GM12801 (cell line): Measurements from ENCODE around the gene TSTD2.

Experiments used
- TF ChIP-seq, protein P1 (sequence below): IDR thresholded peaks from one replicate; pipeline ENCODE4 v1.5.1; 2011; ENCODE audit warnings: control low read depth; ENCODE audit not compliant: insufficient read length; ENCODE audit errors: extremely low read depth

The TSTD2 gene

DNA sequence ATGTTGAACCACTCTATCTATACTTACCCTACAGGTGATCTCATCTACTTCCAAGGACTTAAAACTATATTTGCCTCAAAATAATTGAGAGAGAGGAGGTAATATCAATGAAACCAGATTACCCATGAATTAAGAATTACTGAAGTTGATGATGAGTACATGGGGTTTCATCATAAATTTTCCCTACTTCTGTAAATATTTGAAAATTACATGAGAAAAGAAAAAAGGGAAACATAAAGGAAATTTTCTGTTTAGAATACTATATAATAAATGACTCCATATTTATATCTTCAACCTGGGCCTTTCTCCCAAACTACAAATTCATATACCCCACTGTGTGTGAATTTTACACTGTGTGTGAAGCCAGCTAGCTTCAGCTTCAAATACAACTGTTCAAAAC, 2.6 kb downstream of the TSTD2 start:
- TF ChIP-seq, protein P1, sequence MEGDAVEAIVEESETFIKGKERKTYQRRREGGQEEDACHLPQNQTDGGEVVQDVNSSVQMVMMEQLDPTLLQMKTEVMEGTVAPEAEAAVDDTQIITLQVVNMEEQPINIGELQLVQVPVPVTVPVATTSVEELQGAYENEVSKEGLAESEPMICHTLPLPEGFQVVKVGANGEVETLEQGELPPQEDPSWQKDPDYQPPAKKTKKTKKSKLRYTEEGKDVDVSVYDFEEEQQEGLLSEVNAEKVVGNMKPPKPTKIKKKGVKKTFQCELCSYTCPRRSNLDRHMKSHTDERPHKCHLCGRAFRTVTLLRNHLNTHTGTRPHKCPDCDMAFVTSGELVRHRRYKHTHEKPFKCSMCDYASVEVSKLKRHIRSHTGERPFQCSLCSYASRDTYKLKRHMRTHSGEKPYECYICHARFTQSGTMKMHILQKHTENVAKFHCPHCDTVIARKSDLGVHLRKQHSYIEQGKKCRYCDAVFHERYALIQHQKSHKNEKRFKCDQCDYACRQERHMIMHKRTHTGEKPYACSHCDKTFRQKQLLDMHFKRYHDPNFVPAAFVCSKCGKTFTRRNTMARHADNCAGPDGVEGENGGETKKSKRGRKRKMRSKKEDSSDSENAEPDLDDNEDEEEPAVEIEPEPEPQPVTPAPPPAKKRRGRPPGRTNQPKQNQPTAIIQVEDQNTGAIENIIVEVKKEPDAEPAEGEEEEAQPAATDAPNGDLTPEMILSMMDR = no peak

DNA sequence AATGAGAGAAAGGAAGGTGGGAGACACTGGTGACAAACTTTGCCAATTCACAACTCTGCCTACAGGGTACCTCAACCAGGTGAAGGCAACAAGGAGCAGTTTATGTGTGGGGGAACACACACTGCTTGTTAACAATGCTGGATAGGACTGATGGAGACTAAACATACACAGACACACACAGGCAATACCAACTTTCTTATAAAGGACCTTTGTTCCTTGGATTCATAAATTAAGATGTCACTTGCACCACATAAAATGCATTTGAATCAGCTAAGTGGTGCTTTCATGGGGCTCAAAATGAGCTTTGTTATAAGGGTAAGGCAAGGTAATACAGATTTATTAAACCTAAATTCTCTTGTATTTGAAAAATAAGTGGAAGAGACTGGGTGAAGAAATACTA, 4.0 kb downstream of the TSTD2 start:
- TF ChIP-seq, protein P1 = no peak

DNA sequence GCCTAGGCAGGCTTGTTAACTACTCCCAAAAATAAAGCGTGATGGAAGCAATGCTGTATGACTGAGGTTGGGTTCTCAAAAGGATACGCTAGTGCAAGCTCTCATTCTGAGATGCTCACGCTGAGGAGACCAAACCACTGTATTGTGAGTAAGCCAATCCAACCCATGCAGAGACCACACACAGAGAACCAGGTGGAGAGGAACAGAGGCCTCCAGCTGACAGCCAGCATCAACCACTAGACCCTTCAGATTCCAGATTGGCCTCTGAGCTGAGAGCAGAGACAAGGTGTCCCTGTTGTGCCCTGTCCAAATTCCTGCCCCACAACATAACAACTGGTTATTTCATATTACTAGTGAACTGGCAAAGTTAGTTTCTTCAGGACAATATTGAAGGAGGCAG, 4.5 kb downstream of the TSTD2 start:
- TF ChIP-seq, protein P1 = no peak

DNA sequence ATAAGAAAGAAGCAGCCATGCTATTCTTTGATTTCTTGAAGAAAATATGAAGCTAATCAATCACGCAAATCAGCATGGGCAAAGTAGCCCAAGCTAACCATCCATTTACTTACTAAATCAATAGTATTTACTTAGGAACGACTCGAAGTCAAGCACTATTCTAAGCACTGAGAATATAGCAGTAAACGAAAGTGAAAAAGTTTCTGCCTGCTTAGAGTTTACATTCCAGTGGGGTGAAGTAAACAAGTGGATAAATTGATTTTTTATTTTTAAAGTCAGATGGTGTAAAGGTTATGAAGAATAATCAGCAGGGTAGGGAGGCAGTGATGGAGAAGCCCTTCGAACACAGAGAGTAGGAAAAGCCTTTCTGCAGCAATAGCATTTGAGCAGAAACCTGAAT, 5.5 kb downstream of the TSTD2 start:
- TF ChIP-seq, protein P1 = no peak

DNA sequence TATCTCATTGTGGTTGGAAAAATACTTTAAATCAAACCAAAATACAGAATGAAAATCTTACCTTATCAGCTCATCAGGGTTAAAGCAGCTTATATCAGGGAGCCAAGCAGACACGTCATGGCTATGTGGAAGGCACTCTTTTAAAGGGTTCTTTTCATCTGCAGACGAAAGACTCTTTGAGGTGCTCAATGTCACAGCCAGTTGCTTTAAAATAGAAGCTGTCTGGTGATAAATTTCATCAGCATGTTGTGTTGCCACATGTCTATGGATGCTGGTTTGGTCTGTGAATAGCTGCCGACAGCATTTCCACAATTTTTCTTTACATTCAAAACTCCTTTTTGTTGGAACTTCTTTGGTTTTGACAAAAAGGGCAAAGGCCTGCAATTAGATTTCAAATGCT, 7.5 kb downstream of the TSTD2 start:
- TF ChIP-seq, protein P1 = no peak

DNA sequence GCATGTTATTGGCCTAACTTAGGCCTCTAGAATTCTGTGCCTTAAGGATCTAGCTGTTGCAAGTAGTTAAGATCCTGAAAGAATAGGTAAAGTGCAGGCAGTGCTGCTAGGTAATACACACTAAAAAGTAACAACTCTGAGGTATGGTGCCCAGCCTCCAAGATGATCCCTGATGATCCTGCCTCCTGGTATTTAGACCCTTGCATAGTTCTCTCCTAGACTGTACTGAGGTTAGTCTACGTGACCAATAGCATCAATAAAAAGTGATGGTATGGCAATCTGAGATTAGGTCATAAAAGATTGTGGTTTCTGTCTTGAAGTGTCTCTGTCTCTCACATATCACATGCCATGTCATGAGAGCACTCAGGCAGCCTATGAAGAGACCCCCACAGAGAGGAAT, 9.2 kb downstream of the TSTD2 start:
- TF ChIP-seq, protein P1 = no peak

DNA sequence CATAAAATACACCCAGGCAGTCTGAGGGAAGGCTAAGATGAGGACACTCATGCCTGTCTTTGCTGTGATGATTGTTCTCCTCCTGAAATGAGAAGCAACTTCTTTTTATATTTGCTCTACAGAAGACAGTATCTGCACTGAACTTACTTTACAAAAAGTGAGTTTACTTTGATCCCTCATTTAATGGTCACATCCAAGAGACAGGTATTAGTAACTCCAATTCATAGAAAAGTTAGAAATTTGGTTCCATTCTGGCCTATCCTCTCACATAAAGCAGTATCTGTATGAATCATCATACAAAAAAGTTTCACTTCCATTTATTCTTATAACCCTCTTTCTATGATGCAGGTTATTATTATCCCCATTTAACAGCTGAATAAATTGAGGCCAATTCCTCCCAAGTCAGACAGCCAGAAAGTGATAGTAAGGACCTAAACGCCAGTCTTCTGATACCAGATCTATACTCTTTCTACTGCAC, 15.2 kb downstream of the TSTD2 start:
- TF ChIP-seq, protein P1 = no peak
